ENCODE data around the gene MDM2. TPM values are rescaled to one million over a fixed set of nuclear protein-coding genes. Genes with fewer than 3 reads are reported as not detected.
A peak's percentile ranks its signal among the peaks of the same experiment; 100 is the strongest.

Gene MDM2
- total and polyA plus RNA-seq, 10 donors = 41.5 to 248 (median 111) TPM

GRCh38 chr12:68823696-68824095 lies 15.7 kb downstream of the MDM2 start:
- peaks cover 0 to 29% (median 9%) of the 10 kb centered on the region in 6 donors for H3K4me1 ChIP-seq
- intact Hi-C loops (cut with DNase I; ENCODE audit: low total_unique reads) = no loop called here
- DNase-seq = no peak
- no peaks in the 10 kb centered on the region for H3K27me3 ChIP-seq (replicated peaks in 1 of 7)
- no peak overlapping the region for H3K27ac ChIP-seq
- H3K36me3 ChIP-seq = peaks cover 0 to 100% (median 90%) of the 10 kb centered on the region in 6 donors
- no peak overlapping the region for H3K4me3 ChIP-seq
- no peaks in the 10 kb centered on the region for H3K9me3 ChIP-seq
- WGBS, 5 donors = 86 to 99% (median 96%) methylated on average over 3 of the region's 3 CpGs
- TF ChIP-seq CTCF (IDR thresholded peaks at IDR 0.05 in 8 of 11, conservative IDR thresholded peaks at IDR 0.05 in 3 of 11) (no peak), POLR2A (IDR thresholded peaks at IDR 0.05) (no peak), POLR2AphosphoS5 (IDR thresholded peaks at IDR 0.05) (no peak)

GRCh38 chr12:68824131-68824530 lies 16.2 kb downstream of the MDM2 start:
- H3K36me3 ChIP-seq = peaks cover 0 to 100% (median 90%) of the 10 kb centered on the region in 6 donors
- WGBS, 5 donors = 82 to 94% (median 88%) methylated on average over 5 of the region's 5 CpGs
- DNase-seq = no peak

GRCh38 chr12:68824597-68825250 lies 16.7 kb downstream of the MDM2 start:
- Histone ChIP-seq H3K27me3 (replicated peaks in 1 of 7) (no peaks in the 10 kb centered on the region), H3K36me3 (peaks cover 0 to 100% (median 91%) of the 10 kb centered on the region in 6 donors), H3K4me1 (peaks cover 0 to 29% (median 8%) of the 10 kb centered on the region in 6 donors), H3K9me3 (no peaks in the 10 kb centered on the region), H3K27ac (no peak overlapping the region), H3K4me3 (no peak overlapping the region)
- DNase-seq = no peak
- intact Hi-C loops (cut with DNase I; ENCODE audit: low total_unique reads) = no loop called here
- WGBS, 5 donors = 95 to 97% (median 96%) methylated on average over 16 of the region's 16 CpGs
- TF ChIP-seq POLR2AphosphoS5 (IDR thresholded peaks at IDR 0.05) (peak in 1 of 3 donors; percentile 19), POLR2A (IDR thresholded peaks at IDR 0.05) (no peak)

More at GRCh38 chr12:68824131-68824530, 16.2 kb downstream of the MDM2 start:
- Histone ChIP-seq H3K4me3 (no peak overlapping the region), H3K9me3 (no peaks in the 10 kb centered on the region), H3K27me3 (replicated peaks in 1 of 7) (no peaks in the 10 kb centered on the region), H3K27ac (no peak overlapping the region), H3K4me1 (peaks cover 0 to 26% (median 9%) of the 10 kb centered on the region in 6 donors)
- TF ChIP-seq POLR2A (IDR thresholded peaks at IDR 0.05) = no peak
- TF ChIP-seq CTCF (IDR thresholded peaks at IDR 0.05 in 8 of 11, conservative IDR thresholded peaks at IDR 0.05 in 3 of 11) = no peak
- TF ChIP-seq POLR2AphosphoS5 (IDR thresholded peaks at IDR 0.05) = no peak
- intact Hi-C loops (cut with DNase I; ENCODE audit: low total_unique reads) = no loop called here

GRCh38 chr12:68825569-68826217 lies 17.7 kb downstream of the MDM2 start:
- peaks cover 0 to 100% (median 90%) of the 10 kb centered on the region in 6 donors for H3K36me3 ChIP-seq
- H3K27ac ChIP-seq = no peak overlapping the region
- 89 to 97% (median 94%) methylated on average over 11 of the region's 11 CpGs for WGBS, 5 donors
- intact Hi-C loops (cut with DNase I; ENCODE audit: low total_unique reads) = no loop called here
- DNase-seq = no peak
- peaks cover 0 to 34% (median 9%) of the 10 kb centered on the region in 6 donors for H3K4me1 ChIP-seq
- H3K27me3 ChIP-seq (replicated peaks in 1 of 7) = no peaks in the 10 kb centered on the region
- no peaks in the 10 kb centered on the region for H3K9me3 ChIP-seq
- TF ChIP-seq POLR2AphosphoS5 (IDR thresholded peaks at IDR 0.05) = no peak
- TF ChIP-seq CTCF (IDR thresholded peaks at IDR 0.05 in 8 of 11, conservative IDR thresholded peaks at IDR 0.05 in 3 of 11) = no peak
- no peak for TF ChIP-seq POLR2A (IDR thresholded peaks at IDR 0.05)
- no peak overlapping the region for H3K4me3 ChIP-seq

All from spleen (tissue), 11 donors.